ENCODE data around the gene CAPN13.

GRCh38 chr2:30695749-30696148 is 111.5 kb downstream of the CAPN13 start:
- TF ChIP-seq CTCF (IDR thresholded peaks at IDR 0.05) (no peak), EP300 (IDR thresholded peaks at IDR 0.05) (no peak), POLR2A (IDR thresholded peaks at IDR 0.05; ENCODE audit: low read depth) (no peak), POLR2AphosphoS5 (IDR thresholded peaks at IDR 0.05) (no peak)

Data from esophagus muscularis mucosa (tissue), 4 donors.